SK-N-SH treated with all-trans-retinoic acid at 6 μM for 48 hours (cell line): Measurements from ENCODE around the gene SDK2.

ENCODE experiments used
- ATAC-seq: fragments of 200-7000 bp; cut with Tn5 transposase; 3 replicates; pipeline ENCODE4 v1.9.1; 2020; ENCODE audit warnings: mild to moderate bottlenecking, moderate library complexity
- ARNTL ChIP-seq: fragments of 450-650 bp; formaldehyde crosslinking; IDR thresholded peaks from 2 replicates; pipeline ENCODE4 v1.5.0; 2020; ENCODE audit warnings: low read depth, mild to moderate bottlenecking, moderate library complexity, borderline replicate concordance
- BACH2 ChIP-seq: fragments of 250-450 bp; sonication (Bioruptor Pico); IDR thresholded peaks from 2 replicates; pipeline ENCODE4 v1.9.0; 2021; ENCODE audit warnings: mild to moderate bottlenecking, borderline replicate concordance
- CSDC2 ChIP-seq: fragments of 250-450 bp; sonication (Bioruptor Pico); IDR thresholded peaks from 2 replicates; pipeline ENCODE4 v1.5.0; 2020; ENCODE audit warnings: mild to moderate bottlenecking, moderate library complexity
- ESRRG ChIP-seq: fragments of 250-450 bp; sonication (Bioruptor Pico); IDR thresholded peaks from 2 replicates; pipeline ENCODE4 v1.6.1; 2021; ENCODE audit warnings: mild to moderate bottlenecking
- GLIS3 ChIP-seq: fragments of 250-450 bp; sonication (Bioruptor Pico); IDR thresholded peaks from 2 replicates; pipeline ENCODE4 v1.5.0; 2020; ENCODE audit warnings: mild to moderate bottlenecking, moderate library complexity
- ISL1 ChIP-seq: fragments of 250-450 bp; sonication (Bioruptor Pico); IDR thresholded peaks from 2 replicates; pipeline ENCODE4 v2.1.2; 2022; ENCODE audit warnings: mild to moderate bottlenecking, moderate library complexity
- OSR1 ChIP-seq: fragments of 250-450 bp; sonication (Bioruptor Pico); IDR thresholded peaks from 2 replicates; pipeline ENCODE4 v1.8.0; 2022; ENCODE audit warnings: moderate library complexity, mild to moderate bottlenecking, inconsistent platforms
- PATZ1 ChIP-seq: fragments of 250-450 bp; sonication (Bioruptor Pico); IDR thresholded peaks from 2 replicates; pipeline ENCODE4 v1.8.0; 2020; ENCODE audit warnings: mild to moderate bottlenecking, moderate library complexity, borderline replicate concordance
- POU6F1 ChIP-seq: fragments of 250-450 bp; sonication (Bioruptor Pico); IDR thresholded peaks from 2 replicates; pipeline ENCODE4 v1.8.0; 2021; ENCODE audit warnings: low read depth, mild to moderate bottlenecking, moderate library complexity, borderline replicate concordance
- PPARA ChIP-seq: fragments of 250-450 bp; sonication (Bioruptor Pico); IDR thresholded peaks from 2 replicates; pipeline ENCODE4 v1.5.0; 2020; ENCODE audit warnings: mild to moderate bottlenecking, borderline replicate concordance
- RARB ChIP-seq: fragments of 250-450 bp; sonication (Bioruptor Pico); IDR thresholded peaks from 2 replicates; pipeline ENCODE4 v1.8.0; 2021; ENCODE audit warnings: mild to moderate bottlenecking, moderate library complexity
- TCF4 ChIP-seq: fragments of 250-450 bp; sonication (Bioruptor Pico); IDR thresholded peaks from 2 replicates; pipeline ENCODE4 v1.8.0; 2021; ENCODE audit warnings: mild to moderate bottlenecking, moderate library complexity, borderline replicate concordance
- TOX ChIP-seq: fragments of 250-450 bp; sonication (Bioruptor Pico); IDR thresholded peaks from 2 replicates; pipeline ENCODE4 v1.8.0; 2021; ENCODE audit warnings: mild to moderate bottlenecking, moderate library complexity, borderline replicate concordance
- TSHZ2 ChIP-seq: fragments of 250-450 bp; sonication (Bioruptor Pico); IDR thresholded peaks from 2 replicates; pipeline ENCODE4 v1.5.0; 2020; ENCODE audit warnings: mild to moderate bottlenecking, moderate library complexity
- ZC3H10 ChIP-seq: fragments of 250-450 bp; sonication (Bioruptor Pico); IDR thresholded peaks from 2 replicates; pipeline ENCODE4 v1.5.1; 2021; ENCODE audit warnings: mild to moderate bottlenecking, moderate library complexity
- ZFP3 ChIP-seq: fragments of 250-450 bp; sonication (Bioruptor Pico); IDR thresholded peaks from 2 replicates; pipeline ENCODE4 v1.5.0; 2020; ENCODE audit warnings: mild to moderate bottlenecking, moderate library complexity
- ZNF565 ChIP-seq: fragments of 450-650 bp; formaldehyde crosslinking; conservative IDR thresholded peaks from 2 replicates; pipeline ENCODE4 v1.5.0; 2020; ENCODE audit warnings: low read depth, mild to moderate bottlenecking, moderate library complexity
- ZNF70 ChIP-seq: fragments of 450-650 bp; formaldehyde crosslinking; IDR thresholded peaks from 2 replicates; pipeline ENCODE4 v1.5.0; 2020; ENCODE audit warnings: mild to moderate bottlenecking, moderate library complexity
- ZNF8 ChIP-seq: fragments of 450-650 bp; formaldehyde crosslinking; IDR thresholded peaks from 2 replicates; pipeline ENCODE4 v1.5.0; 2020; ENCODE audit warnings: mild to moderate bottlenecking, moderate library complexity

SDK2 gene

GRCh38 chr17:73325527-73325842 is 318.8 kb downstream of the SDK2 start:
- TF ChIP-seq GLIS3 (CRISPR knock-in tag): no peak
- TF ChIP-seq TOX (CRISPR knock-in tag): no peak
- TF ChIP-seq OSR1 (CRISPR knock-in tag): no peak
- no peak for TF ChIP-seq ZNF70 (CRISPR knock-in tag)
- TF ChIP-seq ZFP3 (CRISPR knock-in tag): no peak
- TF ChIP-seq ZC3H10 (CRISPR knock-in tag): no peak
- no peak for TF ChIP-seq CSDC2
- no peak for TF ChIP-seq ZNF565 (CRISPR knock-in tag)

GRCh38 chr17:73324711-73325526 is 319.3 kb downstream of the SDK2 start:
- TF ChIP-seq ESRRG (CRISPR knock-in tag) (no peak), ZC3H10 (CRISPR knock-in tag) (no peak), BACH2 (CRISPR knock-in tag) (no peak), POU6F1 (CRISPR knock-in tag) (no peak), TSHZ2 (CRISPR knock-in tag) (no peak), TCF4 (CRISPR knock-in tag) (no peak)
- ATAC-seq: no peak

More at GRCh38 chr17:73325527-73325842, 318.8 kb downstream of the SDK2 start:
- ATAC-seq: peak; percentile 56

GRCh38 chr17:73324160-73324475 is 320.1 kb downstream of the SDK2 start:
- TF ChIP-seq PATZ1 (no peak), PPARA (no peak), ARNTL (CRISPR knock-in tag) (no peak), TCF4 (CRISPR knock-in tag) (no peak), TSHZ2 (CRISPR knock-in tag) (no peak), GLIS3 (CRISPR knock-in tag) (no peak), ZNF70 (CRISPR knock-in tag) (no peak), ISL1 (no peak), BACH2 (CRISPR knock-in tag) (no peak), ZC3H10 (CRISPR knock-in tag) (no peak), TOX (CRISPR knock-in tag) (no peak), RARB (CRISPR knock-in tag) (no peak), ESRRG (CRISPR knock-in tag) (no peak), OSR1 (CRISPR knock-in tag) (no peak), ZNF8 (CRISPR knock-in tag) (no peak)
- ATAC-seq: no peak
